Measurements from ENCODE around the gene JAGN1. TPM values are rescaled to one million over a fixed set of nuclear protein-coding genes. Genes with fewer than 3 reads are reported as not detected.

JAGN1 gene
- total and polyA plus RNA-seq, 9 of the 15 experiments (the other 6 are each of a cell fraction or from before 2014, with no cell fraction given) = 31.6 to 77.8 (median 40.3) TPM

- TF ChIP-seq NFIX (CRISPR knock-in tag; IDR thresholded peaks at IDR 0.05; ENCODE audit: low read depth) (no peak), SRSF3 (IDR thresholded peaks at IDR 0.05; ENCODE audit: insufficient read depth, low read length) (no peak), NR1H2 (CRISPR knock-in tag; IDR thresholded peaks at IDR 0.05) (no peak), SIN3A (IDR thresholded peaks at IDR 0.05; ENCODE audit: borderline replicate concordance in 2 of 2, control insufficient read depth in 1 of 2, low read depth in 2 of 2, low read length in 2 of 2) (no peak), MLX (CRISPR knock-in tag; conservative IDR thresholded peaks at IDR 0.05) (no peak), NCOA2 (IDR thresholded peaks at IDR 0.05; ENCODE audit: partially characterized antibody in 2 of 2) (no peak), HMG20B (CRISPR knock-in tag; IDR thresholded peaks at IDR 0.05) (no peak)
Observed at GRCh38 chr3:9887480-9887879, 2.9 kb upstream of the JAGN1 start (continued).

- no peak for FAIRE-seq
- H3K9ac ChIP-seq (ENCODE audit: insufficient read depth in 1 of 2, low read depth in 2 of 2, low read length in 2 of 2) = no peak overlapping the region
- no peaks in the 10 kb centered on the region for H3K9me3 ChIP-seq (replicated peaks; ENCODE audit: control insufficient read depth, insufficient read depth, low read depth, low read length)
- peaks cover 32% of the 10 kb centered on the region for H3K79me2 ChIP-seq (ENCODE audit: control insufficient read depth, insufficient read depth, low read length)
- no peak overlapping the region for H3K4me3 ChIP-seq
- ChIA-PET CTCF (ENCODE audit: low intra/inter-chr PET ratio) (no interaction called here), POLR2A (interaction anchor here (2.0 to 3.3 kb wide), 2 partner anchors 8 to 17 kb away, joined by 7 to 12 read pairs; partner anchors contain the start of gene CIDEC)
- in situ Hi-C loops (cut with MboI) = no loop called here
- peaks cover 21 to 34% of the 10 kb centered on the region in 2 experiments for H3K4me1 ChIP-seq (replicated peaks in 1 of 2; ENCODE audit: control insufficient read depth in 2 of 2, insufficient read depth in 2 of 2, low read length in 2 of 2)
- no peak for ATAC-seq
- no TSS peak for BruUV-seq (replicated peaks)
- 80% methylated on average over 3 of the region's 3 CpGs for WGBS (ENCODE audit: insufficient coverage, low coverage, missing lambda C conversion rate)
- H3K4me2 ChIP-seq (ENCODE audit: insufficient read depth, low read length) = no peak overlapping the region
- peaks cover 19% of the 10 kb centered on the region for H3K36me3 ChIP-seq (ENCODE audit: control insufficient read depth, insufficient read depth, low read length)
- no peaks in the 10 kb centered on the region for H3K27me3 ChIP-seq (ENCODE audit: control insufficient read depth in 2 of 2, insufficient read depth in 2 of 2, low read length in 2 of 2)
- peaks cover 7% of the 10 kb centered on the region for H3K9me1 ChIP-seq (ENCODE audit: control insufficient read depth, insufficient read depth, low read length)
- H4K20me1 ChIP-seq (replicated peaks; ENCODE audit: control insufficient read depth, insufficient read depth, low read length) = no peaks in the 10 kb centered on the region
- no peak overlapping the region for H3K27ac ChIP-seq (ENCODE audit: extremely low read depth, low read depth, low read length)
- H2AFZ ChIP-seq (ENCODE audit: low read depth, low read length) = peak overlapping the region; percentile 75
- intact Hi-C loops (cut with micrococcal nuclease) = no loop called here
- DNase-seq (ENCODE audit: extremely low read depth in 1 of 4, low spot score in 3 of 4) = no peak
- no peak for TF ChIP-seq ETV6 (IDR thresholded peaks at IDR 0.05; ENCODE audit: borderline replicate concordance in 1 of 2, low read depth in 2 of 2, low read length in 1 of 2)
- no peak for TF ChIP-seq ETV6 (CRISPR knock-in tag; IDR thresholded peaks at IDR 0.05; ENCODE audit: borderline replicate concordance)
- no peak for TF ChIP-seq ZNF384 (IDR thresholded peaks at IDR 0.05; ENCODE audit: low read depth, low read length)
- no peak for TF ChIP-seq HLTF (IDR thresholded peaks at IDR 0.05)
- TF ChIP-seq AFF1 (IDR thresholded peaks at IDR 0.05; ENCODE audit: low read depth in 1 of 2, partially characterized antibody in 2 of 2) = no peak
- no peak for TF ChIP-seq BCL6 (CRISPR knock-in tag; IDR thresholded peaks at IDR 0.05)
- no peak for TF ChIP-seq ATF2 (CRISPR knock-in tag; IDR thresholded peaks at IDR 0.05)
Observed at GRCh38 chr3:9888540-9888939, 1.9 kb upstream of the JAGN1 start.

All from K562 (cell line).